Activated CD4-positive, alpha-beta T cell treated with anti-CD3 and anti-CD28 coated beads, Interleukin-2, amount 50 U/mL, for 24 hours (primary cell): ENCODE measurements around the gene SNTG2.
"Not testable (repeated sequence)": the region's sequence is repeated elsewhere in the genome, so short reads cannot be mapped to it uniquely, and the experiment has no call there.

Source experiments
- DNase-seq, 2 donors: peaks; one replicate each; pipeline ENCODE4 v3.0.0-alpha.2; 2020; ENCODE audit warnings: low read depth in 1 of 2, low spot score in 1 of 2

SNTG2 gene

DNA sequence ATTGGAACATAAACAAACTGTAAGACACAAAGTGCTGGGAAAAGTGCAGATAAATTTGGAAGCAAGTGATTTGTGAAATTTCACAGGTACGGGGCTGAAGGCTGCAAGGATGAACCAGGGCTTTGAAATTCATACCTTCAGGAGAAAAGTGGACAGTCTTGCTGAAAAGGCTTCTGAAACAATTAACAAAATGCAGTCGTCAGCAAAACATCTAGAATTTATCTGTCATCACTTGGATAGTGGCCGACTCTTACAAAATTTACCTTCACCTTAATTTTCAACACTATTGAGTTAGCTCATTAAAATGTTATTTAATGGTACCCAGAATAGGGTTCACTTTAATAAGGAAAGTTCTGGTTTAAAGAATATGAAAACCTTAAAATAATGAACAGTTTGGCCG lies 138.3 kb downstream of the SNTG2 start:
- no peak for DNase-seq

DNA sequence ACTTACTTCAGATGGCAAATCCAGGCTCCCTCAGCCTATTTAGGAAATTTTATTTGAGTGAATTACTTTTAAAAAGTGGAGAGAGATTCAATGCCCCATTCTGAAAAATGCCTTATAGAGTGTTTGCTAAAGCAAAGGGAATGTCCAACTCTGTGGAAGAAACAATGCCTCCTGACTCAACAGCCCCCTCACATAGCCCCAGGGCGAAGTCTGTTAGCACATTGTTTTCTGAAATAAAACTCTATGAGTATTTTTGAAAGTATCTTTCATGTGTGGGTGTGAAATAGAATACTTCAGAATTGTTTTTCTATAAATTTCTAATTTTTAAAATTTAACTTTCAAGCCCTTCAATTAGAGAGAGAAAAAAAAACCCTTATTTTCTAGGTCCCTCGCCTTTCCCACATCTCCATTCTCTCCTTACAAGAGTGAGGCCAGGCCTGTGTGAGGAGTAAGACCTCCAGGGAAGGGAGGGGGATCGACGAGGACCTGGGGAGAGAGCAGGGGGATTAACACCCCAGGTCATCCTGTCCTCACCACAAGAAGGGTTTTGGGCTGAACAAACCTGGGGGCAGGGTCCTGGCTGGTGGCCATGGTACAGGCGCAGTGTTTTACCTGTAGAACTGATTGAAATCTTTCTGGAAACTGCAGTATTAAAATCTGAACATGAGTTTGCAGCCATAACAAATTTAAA lies 141.4 kb downstream of the SNTG2 start:
- no peak for DNase-seq

DNA sequence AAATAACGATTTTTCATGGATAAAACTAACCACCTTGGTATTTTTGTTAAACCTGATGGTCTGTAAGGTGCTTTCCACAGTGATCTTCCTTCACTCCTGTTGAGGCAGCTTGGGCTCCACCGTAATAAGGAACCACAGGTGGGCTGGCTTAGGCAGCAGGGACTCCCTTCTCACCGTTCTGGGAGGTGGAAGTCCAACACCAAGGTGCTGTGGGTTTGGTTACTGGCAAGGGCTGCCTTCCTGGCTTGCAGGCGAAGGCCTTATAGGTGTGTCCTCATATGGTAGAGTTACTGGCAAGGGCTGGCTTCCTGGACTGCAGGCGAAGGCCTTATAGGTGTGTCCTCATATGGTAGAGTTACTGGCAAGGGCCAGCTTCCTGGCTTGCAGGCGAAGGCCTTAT lies 143.0 kb downstream of the SNTG2 start:
- not testable (repeated sequence) for DNase-seq

DNA sequence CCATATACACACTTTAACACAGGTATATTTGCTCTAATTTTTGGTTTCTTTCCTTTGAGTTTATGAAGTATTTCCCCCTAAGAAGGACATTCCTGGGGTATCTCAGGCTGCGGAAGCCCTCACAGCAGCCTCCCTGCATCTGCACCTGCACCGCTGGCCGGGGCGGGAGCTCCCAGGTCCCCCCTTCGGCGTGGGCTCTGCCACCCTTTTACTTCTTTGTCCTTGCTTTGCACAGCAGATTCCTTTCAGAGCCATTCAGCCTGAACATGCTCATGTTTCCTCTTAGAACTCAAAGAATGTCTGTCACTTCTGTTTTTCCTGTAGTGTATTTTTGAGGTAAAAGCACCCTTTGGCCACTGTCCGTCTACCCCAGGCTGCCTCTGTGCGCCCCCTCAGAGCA lies 146.5 kb downstream of the SNTG2 start:
- no peak for DNase-seq

DNA sequence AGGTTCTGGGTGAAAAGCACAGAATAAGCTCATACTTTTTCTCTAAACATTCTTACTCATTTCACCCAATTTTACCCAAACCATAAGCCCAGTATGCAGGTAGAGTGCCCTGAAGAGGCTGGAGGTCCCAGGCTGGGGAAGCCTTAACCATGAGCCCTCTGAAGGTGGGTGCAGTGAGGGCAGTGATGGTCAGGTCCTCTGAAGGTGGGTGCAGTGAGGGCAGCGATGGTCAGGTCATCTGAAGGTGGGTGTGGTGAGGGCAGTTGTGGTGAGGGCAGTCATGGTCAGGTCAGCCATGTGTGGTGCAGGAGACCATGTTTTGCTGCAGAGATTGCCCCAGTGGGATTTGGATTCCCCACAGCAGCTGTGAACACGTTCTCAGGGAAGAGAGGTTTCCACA lies 148.8 kb downstream of the SNTG2 start:
- no peak for DNase-seq

DNA sequence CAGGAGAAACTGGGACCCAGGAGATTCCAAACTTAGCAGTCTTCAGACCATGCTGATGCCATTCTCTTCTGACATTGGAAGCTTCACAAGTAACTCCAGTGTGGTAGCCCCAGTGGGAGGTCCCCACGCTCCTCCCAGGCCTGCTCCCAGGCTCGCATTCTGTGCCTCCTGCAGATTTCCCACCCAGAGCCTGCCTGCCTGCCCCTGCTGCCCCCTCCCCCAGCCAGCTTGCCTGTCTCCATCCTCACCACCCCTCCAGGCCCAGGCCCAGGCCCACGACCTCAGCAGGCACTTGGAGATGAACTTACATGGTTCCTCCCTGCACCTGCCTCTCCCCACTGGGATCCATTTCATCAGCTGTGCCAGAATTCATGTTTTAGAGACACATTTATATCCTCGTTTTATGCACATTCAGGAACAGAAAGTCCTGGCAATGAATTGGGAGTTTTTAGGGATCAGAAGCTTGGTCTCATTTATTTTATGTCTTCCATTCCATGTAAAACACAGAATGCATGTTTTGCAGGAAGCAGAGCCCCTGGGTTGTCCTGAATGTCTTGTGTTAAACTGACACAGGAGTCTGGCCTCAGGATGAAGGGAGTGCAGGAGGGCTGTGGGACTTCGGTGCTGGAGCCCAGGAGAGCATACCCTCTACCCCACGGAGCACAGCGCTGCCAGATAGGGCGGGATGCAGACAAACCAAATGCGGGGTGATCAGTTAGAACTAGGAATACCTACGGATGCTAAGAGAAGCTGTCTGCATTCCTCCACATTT lies 150.5 kb downstream of the SNTG2 start:
- DNase-seq = no peak

DNA sequence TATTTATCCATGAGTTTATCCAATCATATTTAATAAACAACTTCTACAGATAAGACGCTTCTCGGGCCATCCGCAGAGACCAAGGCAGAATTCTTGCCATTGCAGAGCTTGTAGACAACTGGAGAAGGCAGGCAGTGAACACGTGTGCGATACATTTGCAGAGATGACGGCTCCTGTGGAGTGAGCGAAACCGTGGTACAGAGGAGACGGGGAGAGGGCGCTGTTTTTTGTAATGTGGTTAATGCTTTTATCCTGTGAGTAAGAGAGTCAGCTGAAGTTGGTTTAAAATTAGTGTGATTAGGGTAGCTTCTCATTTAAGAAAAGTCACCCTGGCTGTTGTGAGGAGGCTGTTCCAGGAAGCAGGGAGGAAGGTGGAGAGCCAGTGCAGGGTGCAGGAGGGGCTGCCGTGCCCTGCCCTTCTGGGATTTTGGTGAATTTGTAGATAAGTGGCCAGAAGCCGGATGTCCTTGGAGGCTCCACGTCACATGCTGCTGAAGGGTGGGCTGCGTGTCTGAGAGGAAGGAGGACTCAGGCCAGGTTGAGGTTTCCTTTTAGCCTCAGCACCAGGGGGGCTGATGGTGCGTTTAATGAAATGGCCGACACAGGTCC lies 151.4 kb downstream of the SNTG2 start:
- DNase-seq = no peak

DNA sequence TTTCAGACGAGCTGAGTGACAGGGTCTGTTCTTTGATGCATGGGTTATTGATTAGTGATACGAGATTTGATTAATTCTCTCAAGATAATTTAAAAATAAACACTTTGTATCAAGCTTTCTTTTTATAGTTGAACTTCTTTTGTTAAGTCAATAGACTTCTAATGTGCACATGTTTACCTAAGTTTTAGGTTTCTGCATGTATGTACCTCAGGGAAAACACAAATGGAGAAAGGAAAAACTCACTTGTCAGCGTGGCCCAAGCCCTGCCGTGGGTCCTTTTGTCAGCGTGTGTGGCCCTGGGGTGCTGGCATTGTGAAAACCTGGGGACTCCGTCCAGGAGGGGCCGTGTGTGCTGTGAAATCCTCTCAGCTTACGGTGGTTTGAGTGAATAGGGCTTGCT lies 153.7 kb downstream of the SNTG2 start:
- no peak for DNase-seq

DNA sequence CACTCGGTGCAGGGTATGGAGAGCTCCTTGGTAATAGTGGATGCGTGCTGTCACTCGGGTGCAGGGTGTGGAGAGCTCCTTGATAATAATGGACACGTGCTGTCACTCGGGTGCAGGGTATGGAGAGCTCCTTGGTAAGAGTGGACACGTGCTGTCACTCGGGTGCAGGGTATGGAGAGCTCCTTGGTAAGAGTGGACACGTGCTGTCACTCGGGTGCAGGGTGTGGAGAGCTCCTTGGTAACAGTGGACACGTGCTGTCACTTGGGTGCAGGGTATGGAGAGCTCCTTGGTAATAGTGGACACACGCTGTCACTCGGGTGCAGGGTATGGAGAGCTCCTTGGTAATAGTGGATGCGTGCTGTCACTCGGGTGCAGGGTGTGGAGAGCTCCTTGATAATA lies 155.7 kb downstream of the SNTG2 start:
- not testable (repeated sequence) for DNase-seq

DNA sequence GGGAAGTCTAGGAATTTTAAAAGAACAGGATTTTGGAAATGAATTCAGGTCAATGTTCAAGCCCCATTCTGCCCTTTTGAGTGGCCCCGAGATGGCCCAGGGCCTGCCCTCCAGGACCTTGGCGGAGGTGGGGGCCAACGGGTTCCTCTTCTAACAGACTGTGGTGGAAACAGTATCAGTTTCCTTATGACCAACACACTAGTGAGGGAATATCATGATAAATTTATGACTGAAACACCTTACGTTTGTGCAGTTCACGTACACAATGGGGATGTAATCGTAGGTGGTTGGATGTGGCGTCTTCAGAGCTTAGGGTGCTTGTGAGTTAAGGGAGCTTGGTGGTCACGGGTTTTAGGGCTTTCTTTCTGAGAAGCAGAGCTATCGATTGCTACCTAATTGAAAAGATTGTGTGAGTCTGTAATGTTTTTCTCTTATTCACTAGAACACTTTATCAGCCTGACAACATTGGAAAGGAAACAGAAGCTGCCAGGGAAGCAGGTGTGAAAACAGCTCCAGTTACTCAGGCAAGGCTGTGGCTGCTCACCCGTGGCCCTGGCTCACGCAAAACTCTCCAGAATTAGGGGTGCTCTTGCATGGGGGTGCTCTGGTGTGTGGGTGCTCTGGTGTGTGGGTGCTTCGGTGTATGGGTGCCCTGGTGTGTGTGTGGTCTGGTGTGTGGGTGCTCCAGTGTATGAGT lies 165.3 kb downstream of the SNTG2 start:
- DNase-seq = no peak

DNA sequence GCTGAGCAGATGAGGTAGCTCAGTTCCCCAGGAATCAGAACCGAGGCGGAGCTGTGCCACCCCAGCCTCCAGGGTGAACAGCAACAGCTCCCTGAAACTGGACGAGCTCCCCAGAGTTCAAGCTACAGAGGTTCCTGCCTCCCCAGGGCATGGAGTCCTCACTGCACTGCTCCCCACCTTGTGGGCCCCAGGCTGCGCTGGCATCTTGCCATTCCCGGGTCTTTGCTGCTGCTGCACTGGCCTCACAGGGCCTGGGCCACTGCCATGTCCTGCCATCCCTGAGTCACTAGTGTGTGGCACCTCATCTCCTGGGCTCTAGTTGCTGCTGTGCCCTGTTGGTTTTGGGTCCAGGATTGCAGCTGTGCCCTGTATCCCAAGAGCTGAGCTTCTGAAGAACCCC lies 166.9 kb downstream of the SNTG2 start:
- no peak for DNase-seq

DNA sequence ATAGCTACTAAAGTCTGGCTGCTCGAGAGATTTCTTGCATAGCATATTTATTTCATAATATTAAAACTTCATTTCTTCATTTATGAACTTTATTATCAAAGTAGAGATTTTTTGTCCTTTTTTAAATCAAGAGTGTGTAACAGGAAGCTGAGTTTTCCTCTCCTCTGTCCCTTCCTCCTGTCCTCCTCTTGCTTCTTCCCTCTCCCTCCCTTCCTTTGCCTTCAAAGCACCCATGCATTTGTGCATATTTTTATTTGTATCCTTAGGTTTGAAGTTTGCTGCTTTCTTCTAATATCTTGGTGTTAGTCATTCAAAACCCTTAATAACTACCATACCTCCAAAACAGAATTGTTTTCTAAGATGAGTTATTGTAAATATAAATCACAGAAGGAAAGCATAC lies 174.6 kb downstream of the SNTG2 start:
- DNase-seq = no peak

DNA sequence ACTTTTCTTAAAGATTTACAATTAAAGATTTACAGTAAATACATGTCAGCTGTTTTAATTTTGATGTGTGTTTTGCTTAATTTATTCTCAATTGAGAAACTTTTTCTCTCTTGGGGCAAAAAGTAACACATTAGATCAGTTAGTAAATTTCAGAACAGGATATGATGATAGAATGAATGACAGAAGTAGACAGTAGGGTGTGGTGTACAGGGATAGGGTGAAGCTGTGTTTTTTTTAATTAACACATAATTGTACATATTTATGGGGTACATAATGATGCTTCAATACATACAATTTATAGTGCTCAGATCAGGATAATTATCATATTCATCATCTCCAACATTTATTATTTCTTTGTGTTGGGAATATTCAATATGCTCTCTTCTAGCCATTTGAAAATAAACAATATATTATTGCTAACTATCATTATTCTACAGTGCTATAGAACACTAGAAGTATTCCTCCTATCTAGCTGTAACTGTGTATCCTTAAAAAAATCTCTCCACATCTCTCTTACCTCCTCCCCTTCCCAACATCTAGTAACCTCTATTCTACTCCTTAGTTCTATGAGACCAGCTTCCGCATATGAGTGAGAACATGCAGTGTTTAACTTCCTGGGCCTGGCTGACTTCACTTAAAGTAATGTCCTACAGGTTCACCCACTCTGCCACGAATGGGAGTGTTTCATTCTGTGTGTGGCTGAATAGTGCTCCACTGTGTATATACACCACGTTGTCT lies 175.2 kb downstream of the SNTG2 start:
- DNase-seq = no peak

DNA sequence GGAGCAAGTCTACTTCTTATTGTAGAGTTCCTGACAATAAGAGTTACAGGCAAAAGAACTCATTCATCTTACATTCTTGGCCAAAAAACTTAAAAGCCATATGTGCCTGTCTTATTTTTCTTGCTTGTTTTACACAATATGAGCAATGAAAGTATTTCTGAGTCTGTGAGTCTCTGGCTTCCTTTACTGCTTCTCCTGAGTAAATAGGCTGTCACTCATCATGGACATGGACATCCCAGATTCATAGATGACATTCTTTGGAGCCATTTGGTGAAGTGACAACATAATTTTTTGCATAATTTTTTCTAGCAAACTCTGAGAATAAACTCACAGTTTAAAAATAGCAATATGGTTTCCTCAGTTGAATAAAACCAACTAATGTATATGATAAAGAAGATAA lies 179.3 kb downstream of the SNTG2 start:
- DNase-seq = no peak

DNA sequence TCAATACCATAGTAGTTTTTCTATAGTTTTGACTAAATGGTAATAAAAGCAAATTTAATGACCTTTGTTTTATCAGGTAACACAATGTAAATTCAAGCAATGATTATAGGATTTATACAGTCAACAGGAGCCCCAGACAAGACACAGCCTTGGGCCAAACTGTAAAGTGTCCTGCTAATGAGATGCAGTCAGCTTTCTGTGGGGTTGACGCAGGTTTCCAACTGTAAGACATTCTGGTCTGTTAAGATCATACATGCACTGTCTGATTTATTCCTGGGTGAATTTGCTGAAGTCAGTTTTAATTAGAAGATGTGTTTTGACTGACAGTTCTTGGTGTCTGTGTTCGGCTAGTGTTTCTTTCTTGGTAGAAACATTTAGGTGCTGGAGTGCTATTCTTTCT lies 180.3 kb downstream of the SNTG2 start:
- no peak for DNase-seq

DNA sequence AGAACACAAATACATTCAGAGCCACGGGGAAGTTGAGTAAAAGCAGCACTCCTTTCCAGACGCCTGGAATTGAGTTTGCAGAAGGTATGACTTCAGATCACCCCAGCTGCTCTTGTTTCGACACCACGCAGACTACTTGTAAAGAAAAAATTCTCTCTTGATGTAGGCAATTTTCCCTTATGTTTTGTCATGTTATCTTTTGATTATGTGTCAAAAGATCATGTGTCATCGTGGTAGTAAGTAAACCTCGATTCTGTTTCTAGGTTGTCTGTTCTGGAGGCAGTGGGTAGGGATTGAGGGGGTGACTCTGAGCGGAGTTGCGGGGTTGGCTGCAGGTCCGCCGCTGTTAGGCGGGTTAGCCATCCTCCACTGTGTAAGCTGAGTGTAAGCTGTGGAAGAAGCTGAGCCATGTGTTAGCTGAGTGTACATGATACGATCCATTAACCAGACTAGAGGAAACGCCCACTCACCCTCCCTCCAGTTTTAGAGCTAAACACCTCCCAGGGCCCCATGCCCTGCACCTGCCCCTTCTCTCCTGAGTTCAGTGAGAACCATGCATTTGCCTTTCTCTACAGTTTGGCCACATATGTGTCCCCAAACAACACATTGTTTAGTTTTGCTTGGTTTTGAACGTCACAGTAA lies 181.8 kb downstream of the SNTG2 start:
- peak in 1 of 2 donors; percentile 27 for DNase-seq

DNA sequence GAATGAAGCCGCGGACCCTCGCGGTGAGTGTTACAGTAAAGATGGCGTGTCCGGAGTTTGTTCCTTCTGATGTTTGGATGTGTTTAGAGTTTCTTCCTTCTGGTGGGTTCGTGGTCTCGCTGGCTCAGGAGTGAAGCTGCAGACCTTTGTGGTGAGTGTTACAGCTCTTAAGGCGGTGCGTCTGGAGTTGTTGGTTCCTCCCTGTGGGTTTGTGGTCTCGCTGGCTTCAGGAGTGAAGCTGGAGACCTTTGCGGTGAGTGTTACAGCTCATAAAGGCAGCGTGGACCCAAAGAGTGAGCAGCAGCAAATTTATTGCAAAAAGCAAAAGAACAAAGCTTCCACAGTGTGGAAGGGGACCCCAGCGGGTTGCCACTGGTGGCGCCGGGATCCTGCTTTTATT lies 183.2 kb downstream of the SNTG2 start:
- DNase-seq = not testable (repeated sequence)

DNA sequence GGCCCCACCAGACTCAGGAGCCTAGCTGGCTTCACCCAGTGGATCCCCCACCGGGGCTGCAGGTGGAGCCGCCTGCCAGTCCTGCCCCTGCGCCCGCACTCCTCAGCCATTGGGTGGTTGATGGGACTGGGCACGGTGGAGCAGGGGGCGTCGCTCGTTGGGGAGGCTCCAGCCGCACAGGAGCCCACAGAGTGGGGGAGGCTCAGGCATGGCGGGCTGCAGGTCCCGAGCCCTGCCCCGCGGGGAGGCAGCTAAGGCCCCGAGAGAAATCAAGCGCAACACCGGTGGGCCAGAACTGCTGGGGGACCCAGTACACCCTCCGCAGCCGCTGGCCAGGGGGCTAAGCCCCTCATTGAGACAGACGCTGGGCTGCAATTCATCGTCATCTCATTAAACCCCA lies 184.0 kb downstream of the SNTG2 start:
- no peak for DNase-seq

DNA sequence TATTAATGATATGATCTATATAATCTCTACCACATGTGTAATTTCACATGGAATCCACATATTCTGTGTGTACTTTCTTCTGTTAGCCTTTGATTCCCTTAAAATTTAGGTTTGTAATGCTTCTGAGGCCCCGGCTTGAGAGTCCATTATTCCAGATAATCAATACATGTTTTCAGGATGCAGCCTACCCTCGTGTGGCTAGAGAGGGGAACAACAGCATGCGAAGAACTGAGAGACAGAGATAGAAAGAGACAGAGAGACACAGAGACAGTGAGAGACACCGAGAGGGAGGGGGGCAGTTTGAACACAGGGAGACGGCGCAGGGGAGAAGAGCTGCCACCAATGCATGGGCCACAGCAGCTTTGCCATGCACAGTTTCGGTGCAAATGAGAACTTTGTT lies 185.4 kb downstream of the SNTG2 start:
- no peak for DNase-seq

DNA sequence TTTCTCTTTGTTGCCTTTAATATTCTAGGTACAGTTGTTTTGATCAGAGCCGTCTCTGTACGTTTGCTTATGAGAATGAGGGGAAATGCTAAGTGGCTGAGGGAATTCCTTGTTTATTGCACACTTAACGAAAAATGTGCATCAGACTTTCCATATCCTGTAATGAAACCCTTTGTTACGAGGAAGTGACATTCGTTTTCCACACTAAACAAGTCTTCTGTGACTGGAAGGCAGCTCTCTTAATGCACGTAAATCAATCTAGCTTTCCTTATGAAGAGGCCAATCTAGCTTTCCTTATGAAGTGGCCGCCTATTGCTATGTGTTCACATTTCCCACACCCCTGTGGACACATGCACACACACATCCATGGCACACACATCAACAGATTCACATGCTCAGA lies 186.2 kb downstream of the SNTG2 start:
- DNase-seq = peak in 1 of 2 donors; percentile 11

DNA sequence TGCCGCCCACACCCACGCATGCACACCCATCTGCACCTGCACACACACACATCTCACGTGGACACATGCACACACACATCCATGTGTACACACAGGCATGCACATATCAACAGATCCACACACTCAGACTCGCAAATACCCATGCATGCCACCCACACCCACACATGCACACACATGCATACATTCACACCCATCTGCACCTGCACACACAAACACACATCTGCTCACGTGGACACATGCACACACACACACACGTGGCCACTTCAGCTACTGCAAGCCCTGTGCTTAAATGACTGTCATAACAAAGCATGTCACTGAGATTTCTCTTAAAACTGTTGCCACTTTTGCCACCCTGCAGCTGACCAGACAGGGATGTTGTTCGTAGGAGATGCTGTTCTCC lies 186.6 kb downstream of the SNTG2 start:
- DNase-seq = no peak
